ENCODE measurements around the gene ADORA2B.

GRCh38 chr17:15929941-15930340 is 15.0 kb upstream of the ADORA2B start:
- no peak for TF ChIP-seq FOSL1 (IDR thresholded peaks at IDR 0.05; ENCODE audit: insufficient read depth, low read depth, low read length)
- no peak for TF ChIP-seq CTCF (IDR thresholded peaks at IDR 0.05; ENCODE audit: control extremely low read depth in 1 of 3, insufficient read depth in 1 of 3, low read depth in 1 of 3, low read length in 3 of 3)
- no peak for TF ChIP-seq EP300 (IDR thresholded peaks at IDR 0.05; ENCODE audit: borderline replicate concordance in 1 of 2, low read depth in 2 of 2, low read length in 2 of 2)
- no peak for TF ChIP-seq NRF1 (IDR thresholded peaks at IDR 0.05; ENCODE audit: low read depth, low read length)
- no peak for TF ChIP-seq ZNF274 (IDR thresholded peaks at IDR 0.05; ENCODE audit: borderline replicate concordance, extremely low read depth, low read length)
- TF ChIP-seq MAFK (IDR thresholded peaks at IDR 0.05; ENCODE audit: low read depth, low read length) = no peak
- no peak for TF ChIP-seq POLR2AphosphoS5 (IDR thresholded peaks at IDR 0.05; ENCODE audit: low read depth, low read length)
- TF ChIP-seq E2F6 (IDR thresholded peaks at IDR 0.05) = no peak
- TF ChIP-seq USF2 (IDR thresholded peaks at IDR 0.05; ENCODE audit: low read length) = no peak
- TF ChIP-seq POLR2A (IDR thresholded peaks at IDR 0.05; ENCODE audit: control extremely low read depth in 1 of 2, low read depth in 2 of 2, low read length in 2 of 2) = no peak
- no peak for TF ChIP-seq JUN (IDR thresholded peaks at IDR 0.05; ENCODE audit: low read depth, low read length)
- no peak for TF ChIP-seq BRCA1 (IDR thresholded peaks at IDR 0.05; ENCODE audit: low read depth, low read length)
